Forelimb muscle (tissue), 1 donor: Measurements from ENCODE around the gene PRKAG1. TPM values are rescaled to one million over a fixed set of nuclear protein-coding genes. Genes with fewer than 3 reads are reported as not detected.

Source experiments
- DNase-seq: peaks from one replicate; pipeline ENCODE4 v3.0.0-alpha.2; 2013; ENCODE audit warnings: low read depth
- polyA plus RNA-seq: library from polyadenylated mRNA; unstranded; fragments of 120-200 nt; gene quantifications from one replicate; pipeline ENCODE4 v1.2.1, GENCODE V29; 2013; ENCODE audit not compliant: insufficient read length

The PRKAG1 gene
- polyA plus RNA-seq, 1 donor = 60.2 TPM

DNA sequence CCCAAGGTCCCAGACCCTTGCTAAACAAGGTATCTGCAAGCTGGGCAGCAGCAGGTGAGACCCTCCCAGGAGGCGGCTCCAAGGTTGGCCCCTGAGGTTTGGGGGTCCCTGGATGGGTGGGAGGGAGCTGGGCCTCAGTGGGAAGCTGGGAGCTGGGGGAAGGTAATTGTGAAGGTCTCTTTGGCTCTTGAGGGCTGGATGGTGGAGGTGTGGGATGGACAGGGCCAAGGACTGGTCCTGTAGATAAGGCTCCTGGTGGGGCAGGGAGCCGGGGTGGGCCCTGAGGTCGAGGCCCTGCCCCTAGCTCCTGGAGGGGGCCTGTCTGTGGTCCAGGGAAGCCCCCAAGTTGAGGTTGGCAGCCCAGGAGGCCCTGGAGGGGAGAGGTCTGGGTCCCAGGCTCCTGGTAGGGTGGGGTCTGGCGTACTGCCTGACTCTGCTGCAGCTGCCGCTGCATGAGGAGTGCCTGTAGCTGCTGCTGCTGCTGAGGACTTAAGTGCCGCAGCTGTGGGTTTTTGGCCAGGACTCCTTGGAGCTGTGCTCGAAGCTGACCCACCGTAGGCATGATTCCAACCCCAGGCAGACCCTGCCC, 13.1 kb upstream of the PRKAG1 start:
- no peak for DNase-seq

GRCh38 chr12:49030714-49031572, 12.4 kb upstream of the PRKAG1 start:
- no peak for DNase-seq

GRCh38 chr12:49030119-49030518, 11.5 kb upstream of the PRKAG1 start:
- DNase-seq = no peak

GRCh38 chr12:49028666-49029275, 10.2 kb upstream of the PRKAG1 start:
- no peak for DNase-seq

DNA sequence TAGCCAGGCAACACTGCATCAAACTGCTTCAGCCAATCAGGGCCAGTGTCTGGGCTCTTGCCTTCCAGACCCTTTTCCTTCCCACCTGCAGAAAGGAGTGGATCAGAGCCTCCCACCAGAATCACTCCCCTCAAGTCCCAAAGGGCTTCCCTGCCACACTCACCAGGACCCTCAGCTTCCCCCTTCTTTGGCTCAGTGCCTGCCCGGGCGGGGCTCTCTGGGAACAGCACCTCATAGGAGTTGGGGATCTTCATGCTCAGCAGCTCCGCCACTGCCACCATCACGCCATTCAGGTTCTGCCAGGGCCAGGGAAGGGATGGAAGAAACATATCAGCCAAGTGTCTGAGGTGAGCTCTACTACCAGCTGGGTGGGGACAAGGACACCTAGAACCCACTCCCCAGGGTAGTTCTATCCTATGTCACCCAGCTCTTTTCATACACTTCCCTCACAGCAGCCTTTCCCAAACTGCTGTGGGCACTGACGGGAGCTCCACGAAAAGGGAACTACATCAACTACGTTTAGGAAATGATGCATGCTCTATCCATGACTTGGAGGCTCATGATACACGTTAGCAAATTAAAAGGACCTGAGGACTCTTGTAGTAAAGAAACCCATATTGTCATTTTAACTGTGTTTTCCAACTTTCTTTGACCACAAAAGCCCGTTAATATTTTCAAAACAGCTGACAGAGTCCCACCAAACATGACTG, 9.4 kb upstream of the PRKAG1 start:
- no peak for DNase-seq

GRCh38 chr12:49026678-49027480, 8.3 kb upstream of the PRKAG1 start:
- no peak for DNase-seq

DNA sequence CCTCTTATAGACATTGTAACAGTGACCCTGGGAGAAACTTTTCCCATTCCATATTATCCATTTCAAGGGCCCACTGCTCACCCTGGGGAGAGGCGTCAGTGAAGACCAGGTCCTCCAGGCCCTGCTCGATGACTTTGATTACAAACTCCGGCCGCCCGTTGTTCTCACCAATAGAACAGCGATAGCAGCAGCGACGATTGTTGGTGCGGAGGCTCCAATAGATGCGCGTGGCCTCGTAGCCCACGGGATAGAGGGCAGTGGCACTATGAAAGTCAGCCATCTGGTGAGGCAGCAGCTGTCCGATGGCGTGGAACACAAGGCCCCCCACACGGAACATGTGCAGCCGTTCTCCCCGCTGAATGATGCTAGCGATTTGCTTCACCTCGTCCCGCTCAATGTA, 7.5 kb upstream of the PRKAG1 start:
- no peak for DNase-seq

DNA sequence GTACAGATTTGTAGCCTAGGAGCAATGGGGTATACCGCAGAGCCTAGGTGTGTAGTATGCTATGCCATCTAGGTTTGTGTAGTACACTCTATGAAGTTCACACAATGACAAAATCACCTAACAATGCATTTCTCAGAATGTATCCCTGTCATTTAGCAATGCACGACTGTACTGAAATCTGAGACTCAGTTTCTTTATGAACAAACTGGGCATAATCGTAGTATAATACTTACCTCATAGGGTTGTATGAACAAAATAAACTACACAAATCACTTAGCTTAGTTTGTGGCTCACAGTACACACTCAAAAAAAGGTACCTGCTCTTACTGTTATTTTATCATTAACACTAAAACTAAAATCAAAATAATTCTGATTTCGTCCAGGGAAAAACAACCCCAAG, 6.9 kb upstream of the PRKAG1 start:
- no peak for DNase-seq

- DNase-seq = no peak
These were observed 6.0 kb upstream of the PRKAG1 start for GRCh38 chr12:49024543-49024942.

DNA sequence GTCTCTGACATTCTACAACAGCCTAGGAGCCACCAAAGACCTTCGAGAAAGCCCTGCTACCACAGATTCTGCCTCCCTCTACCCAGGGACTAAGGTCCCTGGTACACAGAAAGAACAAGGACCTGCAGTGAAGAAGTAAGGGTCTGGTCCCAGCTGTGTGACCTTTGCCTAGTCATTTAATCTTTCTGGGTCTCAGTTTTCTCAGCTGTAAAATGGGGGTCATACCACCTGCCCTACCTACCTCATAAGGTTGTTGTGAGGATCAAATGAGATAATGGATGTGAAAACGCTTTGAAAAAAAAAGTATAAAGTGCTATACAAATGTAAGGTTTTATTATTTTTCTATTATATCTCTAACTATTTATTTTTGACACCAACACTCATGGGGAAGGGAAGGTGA, 5.2 kb upstream of the PRKAG1 start:
- no peak for DNase-seq

DNA sequence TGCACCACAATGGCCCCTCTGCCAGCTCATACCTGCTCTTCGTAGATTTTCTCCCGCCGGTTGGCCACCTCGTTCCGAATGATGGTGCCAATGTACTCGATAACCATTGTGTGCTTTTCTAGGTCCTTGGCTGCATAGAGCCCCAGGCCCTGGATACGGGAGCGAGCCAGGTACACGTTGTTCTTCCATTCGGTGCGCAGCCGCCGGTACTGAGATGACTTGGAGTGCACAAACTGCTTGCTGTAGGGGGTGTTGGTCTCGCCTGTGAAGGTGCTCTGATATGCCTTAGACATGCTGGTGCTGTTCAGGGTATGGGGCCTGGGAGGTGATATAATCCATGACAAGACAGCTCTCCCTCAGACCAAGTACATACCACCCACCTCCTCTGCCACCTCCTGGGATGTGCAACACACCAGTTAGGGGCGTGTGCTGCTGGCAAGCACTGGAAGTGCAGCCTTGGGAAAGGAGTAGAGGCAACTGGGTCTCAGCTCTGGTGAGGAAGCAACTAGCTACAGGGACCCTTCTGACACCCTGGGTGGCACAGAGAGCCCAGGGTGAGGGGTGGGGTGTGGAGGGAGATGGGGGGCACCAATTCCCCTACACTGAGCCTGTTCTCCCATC, 4.1 kb upstream of the PRKAG1 start:
- no peak for DNase-seq

- no peak for DNase-seq
These were observed 2.8 kb upstream of the PRKAG1 start for GRCh38 chr12:49021292-49021915.

- no peak for DNase-seq
These were observed 1.9 kb upstream of the PRKAG1 start for GRCh38 chr12:49020441-49020840.

- no peak for DNase-seq
These were observed 1.1 kb upstream of the PRKAG1 start for GRCh38 chr12:49019443-49020324.

- no peak for DNase-seq
These were observed 499 bp upstream of the PRKAG1 start for GRCh38 chr12:49019120-49019430.

DNA sequence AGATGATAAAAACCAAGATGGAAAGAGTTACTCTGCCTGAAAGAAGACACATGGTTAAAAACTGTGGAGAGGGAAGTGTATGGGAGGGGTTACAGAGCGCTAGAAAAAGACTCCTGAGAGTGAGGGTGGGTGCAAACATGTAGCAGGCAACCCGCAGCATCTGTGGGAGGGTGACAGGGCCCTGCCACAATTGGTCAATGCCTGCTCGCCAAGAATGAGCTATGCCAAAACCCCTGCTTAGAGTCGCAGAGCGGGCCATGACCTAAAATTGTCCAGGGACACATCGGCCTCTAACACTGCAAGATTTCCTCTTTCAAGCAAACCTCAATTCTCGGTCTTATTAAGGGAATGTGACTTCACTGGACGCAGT, 700 bp downstream of the PRKAG1 start:
- no peak for DNase-seq

GRCh38 chr12:49015196-49015595, 3.4 kb downstream of the PRKAG1 start:
- DNase-seq = no peak

DNA sequence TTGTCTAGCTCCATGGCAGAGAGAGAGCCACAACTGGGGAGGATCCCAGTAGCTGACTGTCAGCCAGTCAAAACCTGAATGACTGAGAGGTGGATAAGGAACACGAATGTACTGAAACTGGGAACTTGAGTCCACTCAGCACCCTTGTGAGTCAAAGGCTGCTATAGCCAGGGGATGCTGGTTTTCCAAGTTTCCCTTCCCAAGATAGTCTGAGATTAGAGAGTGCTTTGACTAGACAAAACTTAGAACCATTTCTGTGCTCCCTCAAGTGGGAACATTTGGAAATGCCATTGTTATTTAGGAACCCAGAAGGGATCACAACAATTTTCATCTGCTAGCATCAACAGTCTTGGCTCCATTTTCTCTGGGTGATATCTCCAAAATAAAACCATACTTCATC, 4.0 kb downstream of the PRKAG1 start:
- DNase-seq = no peak

- DNase-seq = no peak
These were observed 5.1 kb downstream of the PRKAG1 start for GRCh38 chr12:49013428-49013827.

DNA sequence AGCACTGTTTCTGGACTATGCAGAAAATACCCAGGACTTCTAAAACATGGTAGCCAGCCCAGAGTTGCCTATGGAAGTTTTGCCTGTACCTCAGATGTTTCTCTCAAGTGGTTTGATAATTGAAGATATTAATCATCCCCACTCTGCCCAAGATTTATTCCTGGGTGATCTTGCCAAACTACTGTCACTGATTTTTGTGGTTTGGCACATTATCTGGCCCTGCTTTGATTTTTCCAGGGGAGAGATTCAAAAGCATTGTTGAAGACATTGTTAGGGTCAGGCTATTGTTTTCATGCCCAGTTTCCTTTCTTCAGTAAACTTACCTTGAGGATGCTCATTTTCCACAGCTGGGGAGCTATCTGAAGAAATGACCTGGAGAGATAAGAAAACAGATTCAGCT, 5.8 kb downstream of the PRKAG1 start:
- DNase-seq = no peak
